Measurements from ENCODE around the gene YIF1A. TPM values are rescaled to one million over a fixed set of nuclear protein-coding genes. Genes with fewer than 3 reads are reported as not detected.

The YIF1A gene
- total RNA-seq, 2 donors from 2014 or later, result 42.9 to 50.8 TPM

- H3K36me3 Mint-ChIP-seq (ENCODE audit: insufficient read depth in 2 of 2), result peaks cover 7 to 19% of the 10 kb centered on the region in 2 donors
- H3K4me1 Mint-ChIP-seq (ENCODE audit: low read depth), result peaks cover 24% of the 10 kb centered on the region
- ATAC-seq (replicated peaks in 1 of 2) (no peak), DNase-seq (no peak)
- no peak overlapping the region for H3K4me3 Mint-ChIP-seq
- peaks cover 5% of the 10 kb centered on the region for H3K27me3 Mint-ChIP-seq (ENCODE audit: low read depth)
- H3K27ac Mint-ChIP-seq, result no peak overlapping the region
- no peaks in the 10 kb centered on the region for H3K9me3 Mint-ChIP-seq
Measured at GRCh38 chr11:66274219-66274618, 14.7 kb downstream of the YIF1A start.

GRCh38 chr11:66272596-66272995 lies 16.3 kb downstream of the YIF1A start:
- no peak overlapping the region for H3K27ac Mint-ChIP-seq
- no peak for ATAC-seq (replicated peaks in 1 of 2)
- peaks cover 24% of the 10 kb centered on the region for H3K4me1 Mint-ChIP-seq (ENCODE audit: low read depth)
- peaks cover 8 to 20% of the 10 kb centered on the region in 2 donors for H3K36me3 Mint-ChIP-seq (ENCODE audit: insufficient read depth in 2 of 2)
- DNase-seq, result no peak
- H3K27me3 Mint-ChIP-seq (ENCODE audit: low read depth), result no peaks in the 10 kb centered on the region
- H3K9me3 Mint-ChIP-seq, result no peaks in the 10 kb centered on the region
- H3K4me3 Mint-ChIP-seq, result peak overlapping the region in 1 of 2 donors; percentile 19

GRCh38 chr11:66271816-66272215 lies 17.1 kb downstream of the YIF1A start:
- Mint-ChIP-seq H3K9me3 (no peaks in the 10 kb centered on the region), H3K4me3 (no peak overlapping the region), H3K4me1 (ENCODE audit: low read depth) (peaks cover 30% of the 10 kb centered on the region), H3K27me3 (ENCODE audit: low read depth) (no peaks in the 10 kb centered on the region), H3K36me3 (ENCODE audit: insufficient read depth in 2 of 2) (peaks cover 8 to 20% of the 10 kb centered on the region in 2 donors), H3K27ac (no peak overlapping the region)
- no peak for DNase-seq
- no peak for ATAC-seq (replicated peaks in 1 of 2)

GRCh38 chr11:66268952-66269905 lies 19.7 kb downstream of the YIF1A start:
- no peak for ATAC-seq (replicated peaks in 1 of 2)

GRCh38 chr11:66268244-66268951 lies 20.5 kb downstream of the YIF1A start, which contains the start of gene RAB1B:
RAB1B (plus strand) TSS chr11:66268639; CDS start chr11:66268680, 41 bp downstream.
- H3K27ac Mint-ChIP-seq, result peak within 1 kb of the TSS; percentile 93
- H3K36me3 Mint-ChIP-seq (ENCODE audit: insufficient read depth in 2 of 2), result peaks cover 7 to 12% of the 10 kb centered on the region in 2 donors
- peak within 1 kb of the TSS; percentile 95 to 97 for H3K4me3 Mint-ChIP-seq
- H3K4me1 Mint-ChIP-seq (ENCODE audit: low read depth), result peaks cover 31% of the 10 kb centered on the region
- H3K27me3 Mint-ChIP-seq (ENCODE audit: low read depth), result no peaks in the 10 kb centered on the region
- ATAC-seq (replicated peaks in 1 of 2) (peak; percentile 84 to 85), DNase-seq (peak; percentile 100)
- no peaks in the 10 kb centered on the region for H3K9me3 Mint-ChIP-seq

More at GRCh38 chr11:66268952-66269905, 19.7 kb downstream of the YIF1A start:
- peak in 1 of 2 donors; percentile 35 for DNase-seq
- H3K4me3 Mint-ChIP-seq, result peak overlapping the region; percentile 95 to 97
- peaks cover 8 to 15% of the 10 kb centered on the region in 2 donors for H3K36me3 Mint-ChIP-seq (ENCODE audit: insufficient read depth in 2 of 2)
- H3K4me1 Mint-ChIP-seq (ENCODE audit: low read depth), result peaks cover 31% of the 10 kb centered on the region
- no peaks in the 10 kb centered on the region for H3K27me3 Mint-ChIP-seq (ENCODE audit: low read depth)
- H3K27ac Mint-ChIP-seq, result peak overlapping the region; percentile 93
- no peaks in the 10 kb centered on the region for H3K9me3 Mint-ChIP-seq

GRCh38 chr11:66267379-66268243 lies 21.3 kb downstream of the YIF1A start:
- H3K36me3 Mint-ChIP-seq (ENCODE audit: insufficient read depth in 2 of 2), result peaks cover 5 to 10% of the 10 kb centered on the region in 2 donors
- DNase-seq (peak; percentile 91 to 92), ATAC-seq (replicated peaks in 1 of 2) (peak; percentile 68 to 69)
- peak overlapping the region; percentile 93 for H3K27ac Mint-ChIP-seq
- H3K4me1 Mint-ChIP-seq (ENCODE audit: low read depth), result peaks cover 31% of the 10 kb centered on the region
- peak overlapping the region; percentile 95 to 97 for H3K4me3 Mint-ChIP-seq
- H3K27me3 Mint-ChIP-seq (ENCODE audit: low read depth), result no peaks in the 10 kb centered on the region
- no peaks in the 10 kb centered on the region for H3K9me3 Mint-ChIP-seq

- Mint-ChIP-seq H3K27ac (peak overlapping the region; percentile 51), H3K9me3 (no peaks in the 10 kb centered on the region), H3K4me3 (peak overlapping the region; percentile 95 to 97), H3K4me1 (ENCODE audit: low read depth) (peaks cover 31% of the 10 kb centered on the region), H3K27me3 (ENCODE audit: low read depth) (no peaks in the 10 kb centered on the region), H3K36me3 (ENCODE audit: insufficient read depth in 2 of 2) (peaks cover 5 to 9% of the 10 kb centered on the region in 2 donors)
- no peak for ATAC-seq (replicated peaks in 1 of 2)
- DNase-seq, result no peak
Measured at GRCh38 chr11:66267039-66267378, 21.9 kb downstream of the YIF1A start.

GRCh38 chr11:66266378-66267038 lies 22.4 kb downstream of the YIF1A start:
- Mint-ChIP-seq H3K27me3 (ENCODE audit: low read depth) (no peaks in the 10 kb centered on the region), H3K27ac (no peak overlapping the region), H3K4me1 (ENCODE audit: low read depth) (peaks cover 31% of the 10 kb centered on the region), H3K36me3 (ENCODE audit: insufficient read depth in 2 of 2) (peaks cover 7 to 10% of the 10 kb centered on the region in 2 donors), H3K9me3 (no peaks in the 10 kb centered on the region), H3K4me3 (peak overlapping the region in 1 of 2 donors; percentile 97)
- DNase-seq, result no peak
- no peak for ATAC-seq (replicated peaks in 1 of 2)

- Mint-ChIP-seq H3K27me3 (ENCODE audit: low read depth) (no peaks in the 10 kb centered on the region), H3K27ac (no peak overlapping the region), H3K9me3 (no peaks in the 10 kb centered on the region), H3K4me1 (ENCODE audit: low read depth) (peaks cover 28% of the 10 kb centered on the region), H3K4me3 (no peak overlapping the region), H3K36me3 (ENCODE audit: insufficient read depth in 2 of 2) (peaks cover 7 to 10% of the 10 kb centered on the region in 2 donors)
- no peak for DNase-seq
- no peak for ATAC-seq (replicated peaks in 1 of 2)
Measured at GRCh38 chr11:66265531-66266377, 23.2 kb downstream of the YIF1A start.

GRCh38 chr11:66264914-66265313 lies 24.0 kb downstream of the YIF1A start:
- no peak overlapping the region for H3K4me3 Mint-ChIP-seq
- H3K9me3 Mint-ChIP-seq, result no peaks in the 10 kb centered on the region
- H3K27me3 Mint-ChIP-seq (ENCODE audit: low read depth), result no peaks in the 10 kb centered on the region
- H3K36me3 Mint-ChIP-seq (ENCODE audit: insufficient read depth in 2 of 2), result peaks cover 7 to 14% of the 10 kb centered on the region in 2 donors
- ATAC-seq (replicated peaks in 1 of 2) (no peak), DNase-seq (peak; percentile 52 to 55)
- H3K4me1 Mint-ChIP-seq (ENCODE audit: low read depth), result peaks cover 21% of the 10 kb centered on the region
- no peak overlapping the region for H3K27ac Mint-ChIP-seq

GRCh38 chr11:66264383-66264782 lies 24.6 kb downstream of the YIF1A start:
- no peak overlapping the region for H3K4me3 Mint-ChIP-seq
- H3K36me3 Mint-ChIP-seq (ENCODE audit: insufficient read depth in 2 of 2), result peaks cover 10 to 16% of the 10 kb centered on the region in 2 donors
- peaks cover 21% of the 10 kb centered on the region for H3K4me1 Mint-ChIP-seq (ENCODE audit: low read depth)
- ATAC-seq (replicated peaks in 1 of 2) (no peak), DNase-seq (no peak)
- no peaks in the 10 kb centered on the region for H3K9me3 Mint-ChIP-seq
- no peaks in the 10 kb centered on the region for H3K27me3 Mint-ChIP-seq (ENCODE audit: low read depth)
- peak overlapping the region; percentile 68 for H3K27ac Mint-ChIP-seq

All from activated T-cell treated with anti-CD3 and anti-CD28 coated beads, Interleukin-2, amount 50 U/mL, for 72 hours (primary cell).